DOHH2 (cell line): Measurements from ENCODE around the gene STXBP4.

Source experiments
- CTCF ChIP-seq: fragments of 200-600 bp; sonication (generic); IDR thresholded peaks from one replicate; pipeline ENCODE4 v1.5.1; 2014; ENCODE audit warnings: antibody characterized with exemption, mild to moderate bottlenecking, low read depth, low read length; ENCODE audit not compliant: poor library complexity, severe bottlenecking
- EZH2phosphoT487 ChIP-seq: fragments of 200-600 bp; sonication (generic); IDR thresholded peaks from 2 replicates; pipeline ENCODE4 v1.6.1; 2017; ENCODE audit warnings: borderline replicate concordance, mild to moderate bottlenecking, antibody characterized with exemption, low read length, moderate library complexity, mixed read lengths

- TF ChIP-seq EZH2phosphoT487, result no peak
- TF ChIP-seq CTCF, result no peak
Measured at GRCh38 chr17:54920819-54921218, 47.7 kb upstream of the STXBP4 start.
